Purkinje cell (primary cell): ENCODE measurements around the gene HAX1. TPM values are rescaled to one million over a fixed set of nuclear protein-coding genes. Genes with fewer than 3 reads are reported as not detected.

ENCODE experiments used
- polyA plus RNA-seq: library from polyadenylated mRNA; unstranded; fragments of >200 nt; fragmentation: Nextera tagmentation; gene quantifications from 2 replicates; pipeline ENCODE4 v1.2.1, GENCODE V29; 2014

HAX1 gene
- polyA plus RNA-seq = 138 and 143 TPM in 2 replicates

GRCh38 chr1:154272217-154272998 lies at the start of gene HAX1:
TSS of gene HAX1 (plus strand) at chr1:154272629. CDS start at chr1:154272724, 95 bp downstream.

GRCh38 chr1:154320882-154321608 lies 48.6 kb downstream of the HAX1 start, which contains the start of gene AQP10:
TSS of gene AQP10 (plus strand) at chr1:154321093. CDS start at chr1:154321156, 63 bp downstream.

GRCh38 chr1:154324669-154325582 lies 52.5 kb downstream of the HAX1 start, which contains the start of gene ATP8B2:
TSS of gene ATP8B2 (plus strand) at chr1:154325525. CDS start at chr1:154328142, 2,617 bp downstream.

Other genes with a start within 250 kb of the HAX1 start
- gene NUP210L, start 117.6 kb upstream of the HAX1 start, polyA plus RNA-seq = 0.11 and 0.27 TPM in 2 replicates
- 83.3 and 111 TPM in 2 replicates for gene TPM3, start 80.5 kb upstream of the HAX1 start, polyA plus RNA-seq
- gene CFAP141, start 66.3 kb upstream of the HAX1 start, polyA plus RNA-seq = not detected in 2 replicates
- gene UBAP2L, start 51.7 kb upstream of the HAX1 start, polyA plus RNA-seq = 32.3 and 44.5 TPM in 2 replicates
- gene AQP10, start 48.5 kb downstream of the HAX1 start, polyA plus RNA-seq = not detected in 2 replicates
- gene ATP8B2, start 52.9 kb downstream of the HAX1 start, polyA plus RNA-seq = 2.0 and 2.6 TPM in 2 replicates
- gene IL6R, start 132.7 kb downstream of the HAX1 start, polyA plus RNA-seq = 0.08 TPM in 1 of 2 replicates, not detected in the other
- not detected in 2 replicates for gene TDRD10, start 229.6 kb downstream of the HAX1 start, polyA plus RNA-seq
- not detected in 2 replicates for gene SHE, start 229.8 kb downstream of the HAX1 start, polyA plus RNA-seq